IMR-90 (cell line): ENCODE measurements around the gene SLC4A1.

Experiments used
- POLR2A ChIP-seq: IDR thresholded peaks from 2 replicates; pipeline ENCODE4 v1.6.1; 2012; ENCODE audit warnings: mild to moderate bottlenecking, low read depth, low read length
- TF ChIP-seq, protein P1 (sequence below): conservative IDR thresholded peaks from 2 replicates; pipeline ENCODE4 v1.5.1; 2012; ENCODE audit warnings: mild to moderate bottlenecking, low read depth, low read length, improper control_type of control experiment

DNA sequence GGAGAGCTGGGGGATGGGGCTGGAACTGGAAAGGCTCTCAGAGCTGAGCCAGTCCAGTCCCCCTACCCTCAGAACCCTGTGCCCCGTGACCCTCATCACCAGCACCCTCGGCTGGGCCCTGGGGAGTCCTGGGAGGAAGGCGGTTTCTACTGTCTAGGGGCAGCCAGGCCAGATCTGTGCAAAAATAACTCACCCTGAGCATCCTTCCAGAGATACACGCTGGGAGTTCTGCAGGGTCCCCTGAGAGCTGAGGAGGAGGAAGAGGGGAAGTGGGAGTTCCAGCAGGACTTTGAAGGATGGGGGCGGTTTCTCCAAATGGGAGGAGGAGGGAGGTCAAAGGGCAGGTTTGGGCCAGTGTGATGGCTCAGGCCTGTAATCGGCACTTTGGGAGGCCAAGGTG lies 5.0 kb upstream of the SLC4A1 start:
- TF ChIP-seq, protein P1, sequence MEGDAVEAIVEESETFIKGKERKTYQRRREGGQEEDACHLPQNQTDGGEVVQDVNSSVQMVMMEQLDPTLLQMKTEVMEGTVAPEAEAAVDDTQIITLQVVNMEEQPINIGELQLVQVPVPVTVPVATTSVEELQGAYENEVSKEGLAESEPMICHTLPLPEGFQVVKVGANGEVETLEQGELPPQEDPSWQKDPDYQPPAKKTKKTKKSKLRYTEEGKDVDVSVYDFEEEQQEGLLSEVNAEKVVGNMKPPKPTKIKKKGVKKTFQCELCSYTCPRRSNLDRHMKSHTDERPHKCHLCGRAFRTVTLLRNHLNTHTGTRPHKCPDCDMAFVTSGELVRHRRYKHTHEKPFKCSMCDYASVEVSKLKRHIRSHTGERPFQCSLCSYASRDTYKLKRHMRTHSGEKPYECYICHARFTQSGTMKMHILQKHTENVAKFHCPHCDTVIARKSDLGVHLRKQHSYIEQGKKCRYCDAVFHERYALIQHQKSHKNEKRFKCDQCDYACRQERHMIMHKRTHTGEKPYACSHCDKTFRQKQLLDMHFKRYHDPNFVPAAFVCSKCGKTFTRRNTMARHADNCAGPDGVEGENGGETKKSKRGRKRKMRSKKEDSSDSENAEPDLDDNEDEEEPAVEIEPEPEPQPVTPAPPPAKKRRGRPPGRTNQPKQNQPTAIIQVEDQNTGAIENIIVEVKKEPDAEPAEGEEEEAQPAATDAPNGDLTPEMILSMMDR, result no peak
- no peak for TF ChIP-seq POLR2A
